ENCODE data around the gene OTOG.

Gene OTOG, protein sequence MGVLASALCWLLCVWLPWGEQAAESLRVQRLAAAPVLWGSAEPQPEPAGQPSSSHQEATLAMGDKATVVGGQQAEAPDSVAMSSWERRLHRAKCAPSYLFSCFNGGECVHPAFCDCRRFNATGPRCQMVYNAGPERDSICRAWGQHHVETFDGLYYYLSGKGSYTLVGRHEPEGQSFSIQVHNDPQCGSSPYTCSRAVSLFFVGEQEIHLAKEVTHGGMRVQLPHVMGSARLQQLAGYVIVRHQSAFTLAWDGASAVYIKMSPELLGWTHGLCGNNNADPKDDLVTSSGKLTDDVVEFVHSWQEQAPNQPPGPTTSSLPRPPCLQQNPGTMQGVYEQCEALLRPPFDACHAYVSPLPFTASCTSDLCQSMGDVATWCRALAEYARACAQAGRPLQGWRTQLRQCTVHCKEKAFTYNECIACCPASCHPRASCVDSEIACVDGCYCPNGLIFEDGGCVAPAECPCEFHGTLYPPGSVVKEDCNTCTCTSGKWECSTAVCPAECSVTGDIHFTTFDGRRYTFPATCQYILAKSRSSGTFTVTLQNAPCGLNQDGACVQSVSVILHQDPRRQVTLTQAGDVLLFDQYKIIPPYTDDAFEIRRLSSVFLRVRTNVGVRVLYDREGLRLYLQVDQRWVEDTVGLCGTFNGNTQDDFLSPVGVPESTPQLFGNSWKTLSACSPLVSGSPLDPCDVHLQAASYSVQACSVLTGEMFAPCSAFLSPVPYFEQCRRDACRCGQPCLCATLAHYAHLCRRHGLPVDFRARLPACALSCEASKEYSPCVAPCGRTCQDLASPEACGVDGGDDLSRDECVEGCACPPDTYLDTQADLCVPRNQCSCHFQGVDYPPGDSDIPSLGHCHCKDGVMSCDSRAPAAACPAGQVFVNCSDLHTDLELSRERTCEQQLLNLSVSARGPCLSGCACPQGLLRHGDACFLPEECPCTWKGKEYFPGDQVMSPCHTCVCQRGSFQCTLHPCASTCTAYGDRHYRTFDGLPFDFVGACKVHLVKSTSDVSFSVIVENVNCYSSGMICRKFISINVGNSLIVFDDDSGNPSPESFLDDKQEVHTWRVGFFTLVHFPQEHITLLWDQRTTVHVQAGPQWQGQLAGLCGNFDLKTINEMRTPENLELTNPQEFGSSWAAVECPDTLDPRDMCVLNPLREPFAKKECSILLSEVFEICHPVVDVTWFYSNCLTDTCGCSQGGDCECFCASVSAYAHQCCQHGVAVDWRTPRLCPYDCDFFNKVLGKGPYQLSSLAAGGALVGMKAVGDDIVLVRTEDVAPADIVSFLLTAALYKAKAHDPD (N-terminal part only)

DNA sequence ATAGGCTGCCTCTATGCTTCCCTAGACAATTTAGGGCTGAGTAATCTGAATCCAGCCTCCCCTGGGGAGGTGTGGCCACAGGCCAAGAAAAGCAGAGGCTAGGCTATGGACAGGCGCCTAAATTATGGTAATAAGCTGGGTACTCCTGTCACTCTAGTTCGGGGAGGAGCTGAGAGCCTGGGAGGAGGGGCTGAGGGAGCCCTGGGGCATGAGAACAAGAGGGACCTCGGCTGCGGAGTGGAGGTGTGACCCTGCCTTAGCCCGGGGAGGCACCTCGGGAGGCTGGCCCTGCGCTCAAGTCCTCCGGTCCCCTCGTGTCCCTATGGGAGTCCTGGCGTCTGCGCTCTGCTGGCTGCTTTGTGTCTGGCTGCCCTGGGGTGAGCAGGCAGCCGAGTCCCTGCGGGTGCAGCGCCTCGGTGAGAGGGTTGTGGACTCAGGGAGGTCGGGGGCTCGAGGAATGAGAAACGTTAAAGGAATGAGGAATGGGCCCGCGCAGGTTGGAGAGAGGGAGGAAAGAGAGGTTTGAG is at the start of gene OTOG:
OTOG (plus strand) TSS at position 209 of the 527 bp plus-strand sequence; CDS start at position 323, 114 bp downstream.
- no peak for DNase-seq

DNA sequence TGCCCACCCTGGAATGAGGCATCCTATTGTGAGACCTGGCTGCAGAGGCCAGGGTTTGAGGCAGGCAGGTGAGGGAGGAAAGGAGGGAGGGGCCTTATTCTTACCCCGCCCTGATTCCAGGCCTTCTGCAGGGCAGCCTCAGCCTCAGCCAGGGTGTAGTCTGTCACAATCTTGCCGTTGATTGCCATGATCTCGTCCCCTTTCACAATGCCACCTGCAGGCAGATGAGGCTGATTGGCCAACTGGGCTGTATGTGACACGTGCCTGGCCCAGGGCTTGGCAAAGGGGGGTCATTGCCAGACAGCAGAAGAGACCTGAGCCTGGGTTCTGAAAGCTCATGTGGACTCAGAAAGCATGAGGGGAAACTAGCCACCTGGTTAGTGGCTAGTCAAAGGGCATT is 49.0 kb upstream of the OTOG start:
- DNase-seq, result no peak

DNA sequence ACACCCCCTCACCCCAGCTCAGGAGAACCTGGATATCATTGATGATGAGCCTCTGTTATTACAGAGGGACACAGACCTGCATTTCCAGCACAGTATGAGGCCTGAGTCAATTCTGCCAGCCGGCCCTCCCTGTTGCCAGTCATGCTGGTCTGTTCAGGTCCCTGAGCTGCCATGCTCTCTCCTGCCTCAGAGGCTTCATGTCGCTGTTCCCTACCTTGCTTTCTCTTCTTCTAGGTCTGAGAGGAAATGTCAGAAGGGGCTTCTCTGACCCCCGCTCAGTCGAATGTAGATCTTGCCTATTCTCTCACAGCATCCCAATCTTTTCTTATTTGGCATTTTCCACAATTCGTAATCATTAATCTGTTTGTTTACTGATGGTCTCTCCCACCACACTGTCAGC is 48.6 kb upstream of the OTOG start:
- no peak for DNase-seq

DNA sequence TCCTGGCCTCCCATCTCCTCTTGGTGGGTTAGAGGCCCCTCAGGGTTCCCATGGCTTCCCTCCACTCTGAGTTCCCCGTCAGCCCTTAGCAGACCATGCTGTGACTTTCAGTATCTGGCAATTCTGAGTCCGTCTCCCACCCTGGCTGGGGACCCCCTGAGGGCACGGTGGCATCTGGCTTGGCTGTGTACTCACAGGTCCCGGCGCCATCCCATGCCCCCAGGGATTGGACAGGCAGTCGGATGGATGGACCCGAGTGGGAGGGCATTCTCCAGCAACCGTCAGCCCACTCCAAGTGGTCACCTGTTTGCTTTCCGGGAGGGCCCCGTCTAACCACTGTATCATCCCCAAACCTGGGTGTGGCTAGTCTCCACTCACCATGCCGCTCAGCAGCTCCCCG is 46.4 kb upstream of the OTOG start:
- DNase-seq, result no peak

DNA sequence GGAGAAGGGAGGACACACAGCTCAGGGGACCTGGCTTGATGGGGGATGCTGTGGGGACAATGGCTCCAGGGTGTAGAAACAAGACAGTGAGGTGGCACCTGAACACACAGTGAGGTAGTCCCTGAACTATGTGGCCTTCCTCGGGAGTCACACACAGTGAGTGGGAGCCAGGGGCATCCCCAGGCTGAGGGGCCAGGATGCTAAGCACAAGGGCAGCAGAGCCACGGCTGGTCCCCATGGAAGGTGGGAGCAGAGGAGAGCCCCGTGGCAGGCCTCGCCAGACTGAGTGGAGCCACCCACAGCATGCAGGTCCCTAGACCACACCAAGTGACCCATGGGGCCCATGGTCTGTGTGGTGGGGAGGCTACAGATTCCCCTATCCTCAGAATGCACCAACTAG is 44.4 kb upstream of the OTOG start:
- no peak for DNase-seq

DNA sequence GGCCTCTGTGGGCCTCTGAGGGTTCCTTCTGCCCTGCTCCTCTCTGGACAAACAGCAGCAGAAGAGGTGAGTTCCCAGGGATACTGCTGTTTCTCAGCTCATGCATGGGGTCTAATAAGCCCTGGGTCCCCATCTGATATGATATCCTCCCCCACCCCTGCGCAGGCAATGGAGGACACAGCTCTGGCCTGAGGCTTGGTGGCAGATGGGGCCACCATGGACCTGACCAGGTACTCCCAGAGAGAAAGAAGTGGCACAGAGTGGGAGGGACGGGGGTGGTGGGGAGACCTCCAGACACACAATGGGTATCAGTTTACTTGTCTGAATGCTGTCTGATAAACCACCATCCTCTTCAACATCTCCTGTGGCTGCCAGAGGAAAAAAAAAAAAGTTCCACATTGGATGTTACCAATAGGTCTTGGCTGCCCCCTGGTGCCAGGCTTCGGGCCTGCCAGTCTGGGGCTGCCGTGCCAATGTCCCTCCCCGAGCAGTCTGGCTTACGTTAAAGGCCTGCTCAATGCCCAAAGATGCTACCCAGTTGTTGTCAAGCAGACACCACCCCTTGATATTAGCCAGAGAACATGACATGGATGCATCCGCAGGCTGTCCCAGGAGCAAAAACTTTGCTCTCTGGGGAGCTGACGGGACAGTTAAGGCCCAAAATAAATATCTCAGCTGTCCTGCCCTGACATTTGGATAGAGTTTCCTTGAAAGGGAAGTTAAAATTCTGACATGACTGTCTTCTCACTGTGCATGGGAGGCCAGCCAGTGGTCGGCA is 42.5 kb upstream of the OTOG start:
- peak; percentile 64 for DNase-seq

DNA sequence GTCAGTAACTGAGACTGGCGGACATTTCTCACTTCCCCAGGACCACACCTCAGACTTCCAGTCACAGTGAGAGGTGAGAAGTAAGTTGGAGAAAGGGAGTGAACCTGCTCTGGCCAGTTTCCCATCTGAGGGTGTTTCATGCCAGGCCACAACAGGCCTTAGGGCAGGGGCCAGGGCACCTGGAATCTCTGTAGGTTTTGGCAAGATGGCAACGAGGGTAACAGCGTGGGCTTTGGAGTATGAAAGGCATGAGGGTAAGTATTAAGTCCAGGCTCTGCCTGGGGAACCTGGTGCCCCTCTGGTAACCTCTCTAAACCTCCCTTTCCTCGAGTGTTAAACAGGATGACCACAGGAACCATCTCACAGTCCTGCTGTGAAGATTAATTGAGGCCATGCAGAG is 41.9 kb upstream of the OTOG start:
- no peak for DNase-seq

DNA sequence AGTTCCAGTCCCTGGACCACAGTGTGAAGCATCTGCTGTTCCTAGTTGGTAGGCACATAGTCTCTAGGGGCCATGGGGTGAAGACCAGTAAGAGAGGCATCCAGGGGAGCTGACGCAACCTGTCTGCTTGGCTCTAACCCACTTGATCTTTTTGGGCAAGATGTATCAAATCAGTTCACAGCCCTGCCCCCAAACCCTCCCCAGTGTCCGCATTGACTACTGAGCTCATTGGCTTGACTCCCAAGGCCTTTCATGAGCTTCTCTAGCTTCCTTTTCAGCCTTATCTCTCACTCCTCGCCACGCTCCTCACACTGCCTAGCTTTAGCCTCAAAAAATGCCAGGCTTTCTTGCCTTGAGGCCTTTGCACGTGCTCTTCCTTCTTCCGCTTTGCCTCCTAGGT is 40.7 kb upstream of the OTOG start:
- DNase-seq, result no peak

DNA sequence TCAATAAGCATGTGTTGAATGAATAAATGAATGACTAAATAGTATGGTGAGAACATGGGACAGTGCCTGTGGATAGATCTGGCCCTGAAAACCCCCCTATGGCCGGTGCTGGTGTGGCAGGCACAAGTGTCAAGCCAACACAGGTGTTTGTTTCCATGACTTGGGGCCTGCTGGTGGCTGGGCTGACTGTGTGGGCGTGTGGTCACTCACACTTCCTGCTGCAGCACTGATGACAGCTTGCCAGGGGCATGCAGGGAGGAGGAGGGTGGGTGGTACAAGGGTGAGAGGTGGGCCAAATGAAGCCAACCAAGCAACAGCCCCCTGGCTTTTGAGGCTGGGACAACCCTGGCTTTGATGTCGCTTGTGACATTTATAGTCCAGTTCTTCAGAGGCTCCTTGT is 40.1 kb upstream of the OTOG start:
- DNase-seq, result no peak

DNA sequence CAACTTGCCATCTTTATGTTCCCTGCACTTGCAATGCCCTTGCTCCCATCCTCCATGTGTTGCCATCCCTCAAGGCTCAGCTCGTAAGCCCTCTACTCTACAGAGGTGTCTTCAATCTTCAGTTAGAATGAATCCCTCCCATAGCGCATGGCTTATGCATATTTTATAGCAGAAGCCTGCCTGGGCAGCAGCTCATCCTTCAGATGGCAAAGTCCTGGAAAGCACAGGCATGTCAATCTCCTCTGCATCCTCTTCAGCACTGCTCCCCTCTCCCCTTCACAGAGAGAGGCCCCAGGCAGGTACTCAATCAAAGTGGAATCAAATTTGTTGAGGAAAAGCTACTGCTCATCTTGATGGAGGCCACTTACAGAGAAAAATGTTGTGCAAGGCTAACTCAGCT is 39.3 kb upstream of the OTOG start:
- no peak for DNase-seq

DNA sequence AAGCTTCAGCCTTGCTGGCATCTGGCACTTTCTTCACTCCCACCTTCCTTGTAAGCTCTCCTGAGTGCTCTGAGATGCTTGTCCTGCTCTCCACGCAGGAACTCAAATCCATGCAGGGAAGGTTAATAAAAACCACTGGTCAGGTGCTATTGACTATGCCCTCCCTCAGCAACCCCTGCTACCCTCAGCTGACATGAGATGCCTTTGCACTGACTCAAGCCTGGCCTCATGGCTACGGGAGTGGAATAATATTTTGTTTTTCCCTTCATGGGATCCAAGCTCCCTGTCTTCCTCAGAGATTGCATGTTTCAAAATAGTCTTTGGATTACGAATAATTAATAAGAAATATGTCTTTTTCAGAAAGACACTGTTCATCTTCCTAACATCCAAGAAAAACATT is 38.8 kb upstream of the OTOG start:
- peak; percentile 91 for DNase-seq

DNA sequence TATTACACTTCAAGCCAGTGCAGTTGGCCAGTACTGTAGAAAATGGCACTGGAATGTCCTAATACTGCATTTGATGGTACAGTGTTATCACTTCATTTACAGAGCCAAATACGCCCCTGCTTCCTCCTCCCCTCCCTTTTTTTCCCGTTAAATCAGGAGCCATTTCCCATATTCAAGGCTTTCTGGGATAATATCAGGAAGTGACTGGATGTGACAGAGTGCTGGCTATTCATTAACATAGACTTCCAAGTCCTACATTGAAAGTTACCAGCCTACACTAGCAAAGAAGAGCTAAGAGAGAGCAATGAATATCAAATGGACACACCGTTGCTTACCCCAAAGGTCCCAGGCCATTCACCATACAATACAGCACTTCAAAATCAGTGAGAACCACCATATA is 38.3 kb upstream of the OTOG start:
- peak; percentile 82 for DNase-seq

DNA sequence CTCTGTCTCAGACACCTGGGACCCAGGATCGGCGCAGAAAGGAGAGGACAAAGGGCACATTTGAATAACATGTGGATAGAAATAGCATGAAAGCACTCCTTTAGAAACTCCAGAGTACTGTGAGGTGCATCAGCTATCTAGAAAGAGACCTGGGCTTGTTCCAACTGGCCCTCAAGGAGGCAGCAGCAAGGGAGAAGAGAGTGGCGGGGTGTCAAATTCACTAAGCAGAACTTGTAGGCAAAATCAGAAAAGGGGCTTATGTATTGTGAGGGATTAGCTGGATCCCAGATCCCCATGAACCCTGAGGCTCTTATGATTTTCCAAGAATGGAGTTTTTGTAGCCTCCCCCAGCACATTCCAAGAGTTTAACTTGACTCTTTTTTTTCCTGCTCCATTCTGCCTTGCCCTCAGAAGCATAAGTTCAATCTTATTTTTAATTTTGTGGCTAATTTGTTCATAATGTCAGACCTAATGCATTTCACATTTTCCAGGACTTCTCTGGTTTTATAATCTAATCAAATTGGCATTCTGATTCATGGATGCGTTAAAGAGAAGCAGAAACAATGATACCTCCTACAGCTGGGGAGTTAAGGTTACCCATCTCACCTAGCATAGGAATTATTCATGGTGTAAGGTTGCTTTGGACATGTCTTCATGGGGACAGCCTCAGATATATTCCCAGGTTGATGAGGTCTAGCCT is 36.4 kb upstream of the OTOG start:
- DNase-seq, result no peak

DNA sequence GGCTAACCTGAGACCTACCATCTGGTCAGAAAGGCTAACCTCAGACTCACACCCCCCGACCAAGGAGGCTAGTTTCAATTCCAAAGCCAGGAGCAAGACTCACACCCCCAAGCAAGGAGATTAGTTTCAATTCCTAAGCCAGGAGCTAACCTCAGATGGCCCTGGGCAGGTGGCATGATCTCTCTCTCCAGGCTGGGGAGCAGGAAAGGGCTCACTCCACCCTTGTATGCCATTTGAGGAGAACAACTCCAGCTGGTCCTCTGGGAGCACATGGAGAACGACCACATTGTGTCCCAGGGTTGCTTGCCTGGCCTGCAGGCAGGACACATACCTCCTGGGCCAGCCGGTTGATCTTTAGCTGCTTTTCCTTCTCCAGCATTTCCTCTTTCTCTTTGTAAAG is 35.5 kb upstream of the OTOG start:
- DNase-seq, result no peak

DNA sequence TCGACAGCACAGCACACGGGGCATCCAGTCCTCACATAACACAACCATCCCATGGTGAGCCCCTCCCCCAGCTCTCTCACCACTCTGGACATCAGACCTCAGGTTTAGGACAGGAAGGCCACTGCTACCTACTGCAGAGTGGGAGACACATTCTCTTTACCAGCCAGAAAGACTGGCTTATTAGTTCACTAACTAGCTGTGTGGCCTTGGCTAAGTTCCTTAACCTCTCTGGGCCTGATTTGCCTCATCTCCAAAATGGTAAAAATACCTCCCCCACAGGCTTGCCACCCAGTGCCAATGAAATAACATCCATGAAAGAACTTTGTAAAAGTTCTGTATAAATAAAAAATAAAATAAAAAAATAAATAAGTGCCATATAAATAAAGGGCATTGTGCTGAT is 35.0 kb upstream of the OTOG start:
- no peak for DNase-seq

DNA sequence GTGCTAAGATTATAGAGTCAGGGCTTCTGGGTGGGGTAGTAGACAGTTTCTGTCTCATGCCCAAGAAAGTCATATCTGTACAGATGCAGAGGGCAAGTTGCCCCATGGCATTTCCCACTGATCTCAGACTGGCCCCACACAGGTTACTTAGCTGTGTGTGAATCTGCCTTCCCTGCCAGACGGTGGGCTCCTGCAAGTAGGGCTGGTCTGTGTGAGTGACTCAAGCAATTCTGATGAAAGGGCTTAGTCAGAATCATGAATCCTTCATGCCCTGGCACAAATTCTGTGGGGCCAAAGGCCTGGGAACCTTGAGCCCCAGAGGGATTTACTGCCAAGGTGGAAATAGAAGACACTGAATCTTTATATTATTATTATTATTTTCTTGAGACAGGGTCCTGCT is 33.2 kb upstream of the OTOG start:
- DNase-seq, result no peak

DNA sequence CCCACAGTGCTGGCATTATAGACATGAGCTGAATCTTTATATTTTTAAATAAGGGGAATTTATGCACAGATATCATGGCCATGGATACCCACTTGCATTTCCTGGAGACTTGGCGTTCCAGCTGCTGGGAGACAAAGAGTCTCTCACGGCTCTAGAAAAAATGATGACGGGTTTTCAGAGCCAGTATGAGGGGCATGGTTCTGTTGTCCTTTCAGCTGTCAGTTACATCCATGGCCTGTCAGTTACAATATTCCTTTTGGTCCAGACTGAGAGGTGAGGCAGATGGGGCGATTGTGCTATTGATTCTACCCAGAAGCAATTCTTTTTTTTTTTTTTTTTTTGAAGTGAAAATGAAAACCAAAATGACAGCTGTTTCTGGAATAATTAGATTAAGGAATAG is 32.6 kb upstream of the OTOG start:
- no peak for DNase-seq

DNA sequence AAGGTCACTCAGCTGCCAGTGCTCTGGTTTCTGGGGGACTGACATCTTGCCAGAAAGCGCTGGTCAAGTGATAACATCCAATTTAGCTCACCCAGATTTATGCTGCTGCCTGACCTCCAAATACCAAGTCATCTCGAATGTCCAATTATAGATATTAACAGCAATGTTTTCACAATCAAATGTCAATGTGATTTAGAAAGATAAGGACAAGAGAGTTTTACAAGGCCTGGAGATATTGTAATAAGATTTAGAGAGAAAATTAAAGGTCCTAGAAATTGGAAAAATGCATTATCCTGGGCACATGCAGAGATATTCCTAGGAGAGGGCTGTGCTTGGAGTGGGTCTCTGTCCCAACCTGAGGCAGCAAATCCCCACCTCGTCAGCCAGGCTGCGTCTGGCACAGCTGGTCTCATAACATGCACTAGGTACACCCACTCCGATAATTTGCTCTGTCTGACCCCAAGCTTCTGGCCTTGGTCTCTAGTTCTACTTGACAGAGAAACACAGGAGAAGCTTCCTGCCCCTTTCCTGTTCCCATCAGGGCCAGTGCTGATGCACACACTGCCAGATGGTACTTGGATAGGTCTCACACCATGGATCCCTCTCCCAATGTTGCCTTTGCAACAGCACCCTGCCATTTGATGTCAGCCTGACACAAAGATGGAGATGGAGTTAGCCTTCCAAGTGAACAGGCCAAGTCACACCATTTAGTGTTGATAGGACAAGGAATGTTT is 31.4 kb upstream of the OTOG start:
- DNase-seq, result no peak

DNA sequence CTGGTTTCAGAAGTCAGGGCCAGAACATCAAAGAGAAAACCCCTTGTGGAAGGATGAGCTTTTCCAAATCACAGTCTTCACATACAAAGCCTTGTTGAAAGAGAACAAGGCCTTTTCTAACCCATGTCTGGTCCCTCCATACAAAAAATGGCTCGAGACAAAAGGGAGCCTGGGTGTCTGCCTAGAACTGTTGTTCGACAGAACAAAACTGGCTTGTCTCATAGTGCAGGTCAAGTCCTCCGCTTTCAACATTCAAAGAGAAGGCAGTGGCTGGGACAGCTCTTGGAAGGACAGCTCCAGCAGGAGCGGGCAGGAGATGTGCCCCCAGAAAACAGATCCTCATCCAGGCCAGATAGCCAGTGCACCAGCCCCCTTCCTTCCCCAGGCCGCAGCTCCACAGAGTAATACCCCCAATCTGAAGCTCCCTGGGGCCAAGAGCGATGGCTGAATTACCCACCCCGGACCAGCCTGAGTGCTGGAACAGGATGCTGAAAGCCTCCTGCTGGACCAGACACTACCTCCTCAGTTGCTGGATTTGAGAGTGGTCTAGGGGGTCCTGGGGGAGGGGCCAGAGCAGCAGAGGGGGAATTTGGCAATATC is 30.4 kb upstream of the OTOG start:
- DNase-seq, result no peak

DNA sequence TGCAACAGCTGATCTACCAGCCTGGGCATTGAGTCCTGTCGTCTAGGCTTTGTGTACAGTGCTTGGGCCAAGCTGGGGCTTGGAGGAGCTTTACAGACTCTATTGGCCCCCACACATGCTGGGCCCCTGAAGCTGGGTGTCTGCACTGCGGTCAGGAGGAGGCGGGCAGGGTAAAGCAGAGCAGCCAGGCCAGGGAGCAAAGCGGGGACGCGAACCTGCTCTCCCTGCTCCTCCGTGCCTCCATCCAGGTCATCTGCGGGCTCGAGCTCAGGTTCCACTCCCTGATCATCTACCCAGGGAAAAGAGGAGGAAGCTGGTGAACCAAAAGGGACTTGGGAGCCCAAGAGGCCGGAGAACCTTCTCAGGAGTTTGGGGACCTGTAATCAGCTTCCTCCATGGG is 29.9 kb upstream of the OTOG start:
- no peak for DNase-seq

Data from kidney glomerular epithelial cell (primary cell).